ENCODE results near the gene EIF3I.

Gene EIF3I

GRCh38 chr1:32266921-32267591 is 44.8 kb downstream of the EIF3I start:
- no peak for DNase-seq

DNA sequence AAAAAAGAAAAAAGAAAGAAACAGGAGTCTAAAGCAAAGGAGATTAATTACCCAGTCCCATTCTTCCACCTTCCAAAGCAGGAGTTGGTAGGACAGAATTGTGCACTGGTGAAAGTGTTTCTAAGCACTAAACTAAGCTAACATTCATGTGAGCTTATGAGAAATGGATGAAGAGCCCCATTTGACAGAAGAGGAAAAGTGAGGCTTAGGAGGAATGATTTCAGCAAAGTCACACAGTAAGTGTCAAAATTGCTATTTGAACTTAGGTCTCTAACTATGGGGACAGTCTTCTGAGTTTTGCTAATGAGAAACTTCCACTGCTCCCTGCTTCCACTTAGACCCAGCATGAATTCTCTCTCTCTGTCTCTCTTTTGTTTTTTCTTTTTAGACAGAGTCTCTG is 47.5 kb downstream of the EIF3I start:
- no peak for DNase-seq

DNA sequence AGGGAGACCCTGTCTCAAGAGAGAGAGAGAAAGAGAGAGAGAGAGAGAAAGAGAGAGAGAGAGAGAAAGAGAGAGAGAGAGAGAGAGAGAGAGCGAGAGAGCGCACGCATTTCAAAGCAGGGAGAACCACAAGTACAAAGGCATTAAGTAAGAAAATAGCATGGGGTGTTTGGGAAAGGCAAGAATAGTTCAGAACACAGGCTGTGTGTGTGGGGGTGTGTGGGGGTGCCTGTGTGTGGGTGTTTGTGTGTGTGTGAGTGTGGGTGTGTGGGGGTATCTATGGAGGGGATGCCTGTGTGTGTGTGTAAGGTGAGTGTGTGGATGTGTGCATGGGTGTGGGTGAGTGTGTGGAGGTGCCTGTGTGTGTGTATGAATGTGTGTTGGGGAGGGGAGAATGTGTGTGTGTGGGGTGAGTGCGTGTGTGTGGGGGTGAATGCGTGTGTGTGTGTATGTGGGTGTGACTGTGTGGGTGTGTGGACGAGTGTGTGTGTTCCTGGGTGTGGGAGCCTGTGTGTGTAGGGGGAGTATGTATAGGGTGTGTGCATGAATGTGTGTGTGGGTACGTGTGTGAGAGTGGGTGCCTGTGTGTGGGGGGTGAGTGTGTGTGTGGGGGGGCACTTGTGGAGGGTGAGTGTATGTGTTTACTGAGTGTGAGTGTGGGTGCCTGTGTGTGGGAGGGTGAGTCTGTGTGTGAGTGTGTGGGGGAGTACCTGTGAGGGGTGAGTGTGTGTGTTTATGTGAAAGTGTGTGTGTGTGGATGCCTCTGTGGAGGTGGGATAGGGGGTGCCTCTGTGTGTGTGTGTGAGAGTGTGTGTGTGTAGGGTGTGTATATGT is 50.6 kb downstream of the EIF3I start:
- no peak for DNase-seq

GRCh38 chr1:32273391-32274208 is 51.4 kb downstream of the EIF3I start:
- DNase-seq: no peak

GRCh38 chr1:32274646-32275340 is 52.6 kb downstream of the EIF3I start:
- no peak for DNase-seq

GRCh38 chr1:32275424-32275823 is 53.2 kb downstream of the EIF3I start:
- no peak for DNase-seq

DNA sequence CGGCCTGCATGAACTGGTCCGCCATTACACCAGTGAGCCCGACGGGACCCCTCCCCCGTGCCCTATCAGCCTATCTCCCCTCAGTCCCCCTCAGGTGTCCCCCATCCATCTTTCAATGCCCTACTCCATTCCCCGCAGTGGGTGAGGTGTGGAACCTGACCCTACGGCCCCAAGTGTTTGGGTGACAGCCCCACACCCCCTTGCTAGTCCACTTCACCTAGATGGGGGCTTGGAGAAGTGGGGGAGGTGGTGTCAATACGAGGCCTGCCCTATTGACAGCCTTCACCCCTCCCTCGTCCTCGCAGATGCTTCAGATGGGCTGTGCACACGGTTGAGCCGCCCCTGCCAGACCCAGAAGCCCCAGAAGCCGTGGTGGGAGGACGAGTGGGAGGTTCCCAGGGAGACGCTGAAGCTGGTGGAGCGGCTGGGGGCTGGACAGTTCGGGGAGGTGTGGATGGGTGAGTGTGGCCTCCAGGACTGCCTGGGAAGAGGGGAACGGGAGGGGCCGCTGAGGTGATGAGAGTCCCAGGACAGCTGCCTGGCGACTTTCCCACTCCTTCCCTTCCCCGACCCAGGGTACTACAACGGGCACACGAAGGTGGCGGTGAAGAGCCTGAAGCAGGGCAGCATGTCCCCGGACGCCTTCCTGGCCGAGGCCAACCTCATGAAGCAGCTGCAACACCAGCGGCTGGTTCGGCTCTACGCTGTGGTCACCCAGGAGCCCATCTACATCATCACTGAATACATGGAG is 54.0 kb downstream of the EIF3I start:
- no peak for DNase-seq

Data from right forelimb (tissue), 1 donor.